NCI-H345 (cell line): ENCODE data around the gene AGPAT4.

ENCODE experiments used
- DNase-seq: peaks from one replicate; lab custom pipeline; 2025; lab: John Stamatoyannopoulos, UW

AGPAT4 gene

DNA sequence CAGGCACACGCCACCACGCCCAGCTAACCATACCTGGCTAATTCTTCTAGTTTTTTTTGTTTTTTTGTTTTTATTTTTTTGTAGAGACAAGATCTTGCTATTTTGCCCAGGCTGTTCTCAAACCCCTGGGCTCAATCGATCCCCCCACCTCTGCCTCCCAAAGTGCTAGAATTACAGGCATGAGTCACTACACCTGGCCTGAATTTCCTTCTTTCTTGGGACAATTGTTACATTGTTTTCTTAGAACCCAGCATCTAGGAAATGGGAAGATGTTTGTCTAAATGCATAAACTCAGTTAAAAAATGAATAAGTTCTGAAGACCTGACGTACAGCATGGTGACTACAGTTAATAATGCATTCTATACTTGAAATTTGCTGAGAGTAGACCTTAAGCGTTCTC, 10.8 kb upstream of the AGPAT4 start:
- no peak for DNase-seq

DNA sequence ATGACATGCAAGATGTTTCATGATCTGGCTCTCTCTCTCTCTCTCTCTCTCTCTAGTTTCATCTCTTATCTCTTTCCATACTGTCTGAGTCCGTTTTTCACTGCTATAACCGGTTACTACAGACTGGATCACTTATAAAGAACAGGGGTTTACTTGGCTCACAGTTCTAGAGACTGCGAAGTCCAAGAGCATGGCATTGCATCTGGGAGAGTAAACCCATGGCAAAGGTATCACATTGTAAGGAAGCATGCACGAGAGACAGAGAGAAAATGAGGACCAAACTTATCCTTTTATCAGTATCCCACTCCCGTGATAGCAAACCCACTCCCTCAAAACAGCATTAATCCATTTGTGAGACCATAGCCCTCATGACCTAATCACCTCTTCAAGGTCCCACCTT, 7.2 kb upstream of the AGPAT4 start:
- no peak for DNase-seq

DNA sequence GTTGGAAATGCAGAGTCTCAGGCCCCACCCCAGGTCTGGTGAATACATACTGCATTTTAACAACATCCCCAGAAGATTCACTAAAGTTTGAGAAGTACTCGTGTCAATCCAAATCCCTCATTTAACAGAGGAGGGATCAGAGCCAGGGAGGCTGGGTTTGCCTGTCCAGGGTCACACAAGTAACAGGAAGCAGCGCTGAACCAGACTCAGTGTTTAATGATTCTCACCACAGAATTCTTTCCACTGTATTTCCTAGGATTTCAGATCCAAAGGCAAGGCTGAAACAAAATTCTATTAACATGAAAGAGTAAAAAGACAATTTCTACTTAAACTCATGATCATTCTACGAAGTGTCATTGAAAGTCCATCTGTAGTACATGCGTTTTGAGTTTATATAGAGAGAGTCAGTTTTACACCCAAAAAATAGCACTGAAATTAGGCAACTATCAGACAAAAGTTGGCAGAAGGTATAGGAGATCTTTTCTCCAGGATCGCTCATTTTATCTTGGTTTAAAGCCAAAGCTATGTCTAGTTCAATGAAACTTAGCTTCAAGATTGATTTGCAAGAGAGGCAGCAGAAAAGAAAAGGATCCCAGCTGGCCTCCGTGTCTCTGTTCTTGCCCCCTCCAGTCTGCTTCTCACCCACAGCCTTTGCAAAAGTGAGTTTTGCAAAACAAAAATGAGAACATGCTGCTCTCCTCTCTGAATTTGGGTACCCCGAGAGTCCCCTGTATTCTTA, 6.0 kb upstream of the AGPAT4 start:
- no peak for DNase-seq

DNA sequence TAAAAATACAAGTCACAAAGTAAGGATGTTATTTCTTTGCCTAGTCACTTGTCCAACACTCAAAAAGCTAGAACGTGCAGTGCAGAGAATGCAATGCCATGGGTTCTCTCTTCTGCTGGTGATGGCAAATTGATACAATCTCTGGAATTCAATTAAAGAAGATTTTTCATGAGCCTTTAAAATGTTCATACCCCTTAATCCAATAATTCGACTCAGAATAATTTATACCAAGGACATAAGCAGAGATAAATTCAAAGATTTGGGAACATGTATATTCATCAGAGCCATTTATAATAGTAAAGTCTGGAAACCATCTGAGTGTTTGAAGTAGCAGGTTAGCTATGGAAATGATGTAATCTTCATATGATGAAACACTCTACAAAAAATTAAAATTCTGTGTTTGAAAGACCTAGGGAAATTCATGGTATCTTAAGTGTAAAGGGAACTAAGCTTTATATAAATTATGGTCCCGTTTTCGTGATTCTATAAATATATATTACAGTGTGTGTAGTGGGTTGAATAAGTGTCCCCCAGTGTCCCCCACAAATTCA, 2.8 kb upstream of the AGPAT4 start:
- DNase-seq: no peak

DNA sequence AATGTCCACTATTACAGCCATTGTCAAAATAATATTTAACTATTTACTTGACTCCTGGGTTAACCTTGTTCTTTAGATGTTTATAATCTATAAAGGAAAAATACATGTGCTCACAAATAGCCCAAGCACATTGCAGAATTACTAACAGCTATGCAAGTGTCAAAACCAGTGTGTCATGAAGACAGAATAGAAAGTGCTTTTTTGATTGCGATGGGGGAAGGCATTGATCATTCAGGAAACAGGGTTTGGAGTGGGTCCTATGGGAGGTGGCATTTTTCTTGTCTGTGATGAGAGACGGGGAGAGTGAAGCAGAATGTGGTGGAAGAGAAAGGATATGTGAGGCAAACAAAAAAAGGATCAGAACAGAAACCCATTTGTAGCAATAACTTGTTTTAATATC, 1.0 kb upstream of the AGPAT4 start:
- DNase-seq: no peak

DNA sequence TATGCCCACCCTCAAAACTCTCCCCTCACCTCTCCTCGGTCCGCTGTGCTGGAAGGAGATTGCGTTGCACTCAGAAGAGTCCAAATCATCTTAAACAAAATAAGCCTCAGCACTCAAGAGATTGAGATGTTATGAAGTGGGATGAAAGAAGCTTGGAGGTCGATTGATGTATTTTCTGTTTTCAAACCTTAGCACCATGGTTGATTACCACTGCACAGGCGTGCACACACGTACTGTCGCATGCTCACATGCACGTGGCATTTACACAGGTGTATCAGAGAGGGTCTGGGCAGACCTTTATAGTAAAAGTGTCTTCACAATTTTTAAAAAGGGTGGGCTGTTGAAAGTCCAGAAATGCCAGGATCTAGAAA, 612 bp upstream of the AGPAT4 start:
- DNase-seq: no peak

DNA sequence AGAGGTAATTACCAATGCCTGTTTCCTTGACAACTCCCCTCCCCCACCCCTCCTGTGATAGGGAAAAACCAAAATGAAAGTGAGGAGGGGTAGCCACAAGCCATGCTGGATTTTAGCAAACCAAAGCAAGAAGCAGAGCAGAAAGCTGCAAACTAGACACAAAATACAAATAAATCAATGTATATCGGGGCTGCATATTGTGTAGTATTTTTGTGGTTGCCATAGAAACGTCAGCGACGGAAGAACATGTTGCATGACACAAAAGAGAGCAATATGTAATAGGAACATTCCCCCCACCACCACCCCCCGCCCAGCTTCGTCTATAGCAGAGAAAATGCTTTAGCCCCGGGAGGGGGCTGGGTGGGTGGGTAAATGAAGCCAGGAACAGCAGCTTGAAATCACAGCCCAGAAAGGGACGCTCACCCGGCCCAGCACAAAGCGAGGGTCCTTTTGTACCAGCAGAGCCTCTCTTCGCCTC, 548 bp downstream of the AGPAT4 start:
- DNase-seq: peak; percentile 46

DNA sequence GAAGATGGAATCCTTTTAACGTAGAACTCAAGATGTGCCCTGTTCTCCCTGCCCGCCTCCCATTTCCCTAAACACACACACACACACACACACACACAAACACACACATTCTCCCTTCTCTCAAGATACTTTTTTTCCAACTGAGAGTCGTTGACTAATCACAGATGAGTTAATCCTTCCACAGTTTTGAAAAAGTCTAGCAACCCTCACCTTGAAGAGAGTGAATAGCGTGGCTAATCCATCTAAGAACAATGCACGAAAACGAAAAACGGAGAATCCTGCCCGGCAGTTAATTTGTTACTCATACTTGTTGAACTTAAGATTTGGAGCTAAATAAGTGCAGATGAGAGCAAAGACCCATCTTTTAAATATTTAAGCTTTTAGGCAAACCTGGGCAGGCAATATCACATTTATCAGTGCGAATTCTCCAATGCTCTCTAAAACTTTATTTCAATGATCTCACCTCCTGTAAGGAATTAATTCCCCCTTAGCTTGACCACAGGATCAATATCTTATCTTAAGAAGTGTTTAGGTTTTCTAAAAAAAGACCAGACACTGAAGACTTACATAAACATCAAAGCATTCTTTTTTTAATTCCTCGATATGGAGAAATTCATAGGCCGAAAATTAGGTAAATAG, 1.1 kb downstream of the AGPAT4 start:
- DNase-seq: no peak

DNA sequence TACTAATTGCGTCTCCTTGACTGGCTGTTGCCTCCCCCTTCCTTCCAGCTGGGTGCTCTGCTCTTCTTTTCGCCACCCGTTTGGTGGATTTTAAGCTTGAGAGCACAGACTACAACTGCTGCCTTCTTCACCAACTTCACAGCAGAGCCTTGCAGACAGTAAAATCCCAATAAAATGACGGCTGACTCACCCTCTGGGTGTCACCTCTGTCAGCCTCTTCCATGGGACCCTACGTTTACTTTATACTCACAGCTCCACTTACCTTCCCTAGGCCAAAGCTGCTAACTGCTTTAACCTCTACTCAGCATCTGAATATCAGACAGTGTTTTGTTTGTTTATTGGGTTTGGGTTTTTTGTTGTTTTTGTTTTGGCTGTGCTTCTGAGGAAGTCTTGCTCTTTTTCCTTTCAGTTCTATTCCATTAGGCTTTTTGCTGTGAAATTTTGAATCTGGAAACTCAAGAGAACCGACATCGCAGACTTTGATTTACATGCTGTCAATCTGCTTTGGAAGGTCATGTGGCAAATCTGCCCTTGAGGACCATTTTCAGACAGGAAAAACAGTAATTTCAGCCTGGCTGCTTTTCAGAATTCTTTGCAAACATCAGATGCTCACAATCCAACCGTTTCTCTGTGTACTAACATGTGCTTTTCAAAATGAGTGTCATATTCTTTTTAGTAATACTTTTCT, 2.4 kb downstream of the AGPAT4 start:
- no peak for DNase-seq

DNA sequence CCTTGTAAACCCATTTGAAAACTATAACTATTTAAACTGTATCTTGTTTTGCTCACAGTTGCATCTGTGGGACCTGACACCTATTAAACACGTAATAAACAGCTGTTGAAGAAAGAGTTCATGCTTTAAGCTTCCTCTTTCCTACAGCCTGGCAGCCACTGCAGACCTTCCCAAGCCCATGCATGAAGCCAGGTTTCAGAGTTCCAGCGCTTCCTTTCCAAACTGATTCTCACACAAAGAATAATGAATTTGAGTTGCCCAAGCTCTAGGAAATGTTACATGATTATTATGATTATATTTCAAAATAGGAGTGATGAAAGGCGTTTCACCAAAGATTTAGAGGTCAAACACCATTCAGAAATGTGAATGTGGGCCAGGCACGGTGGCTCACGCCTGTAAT, 3.7 kb downstream of the AGPAT4 start:
- DNase-seq: no peak

DNA sequence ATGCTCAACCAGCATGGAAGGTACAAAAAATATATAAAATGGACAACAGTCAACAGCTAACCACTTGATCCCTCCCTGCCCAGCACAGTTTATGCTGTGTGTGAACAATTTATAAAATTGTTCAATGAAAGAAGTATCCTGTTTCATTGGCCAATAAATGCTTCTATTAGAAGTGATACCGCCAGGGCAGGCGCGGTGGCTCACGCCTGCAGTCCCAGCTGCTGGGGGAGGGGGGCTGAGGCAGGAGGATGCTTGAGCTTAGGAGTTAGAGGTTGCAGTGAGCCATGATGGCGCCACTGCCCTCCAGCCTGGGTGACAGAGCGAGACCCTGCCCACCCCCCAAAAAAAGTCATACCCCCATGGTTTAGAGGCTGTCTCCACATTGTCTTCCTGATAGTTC, 4.6 kb downstream of the AGPAT4 start:
- no peak for DNase-seq

DNA sequence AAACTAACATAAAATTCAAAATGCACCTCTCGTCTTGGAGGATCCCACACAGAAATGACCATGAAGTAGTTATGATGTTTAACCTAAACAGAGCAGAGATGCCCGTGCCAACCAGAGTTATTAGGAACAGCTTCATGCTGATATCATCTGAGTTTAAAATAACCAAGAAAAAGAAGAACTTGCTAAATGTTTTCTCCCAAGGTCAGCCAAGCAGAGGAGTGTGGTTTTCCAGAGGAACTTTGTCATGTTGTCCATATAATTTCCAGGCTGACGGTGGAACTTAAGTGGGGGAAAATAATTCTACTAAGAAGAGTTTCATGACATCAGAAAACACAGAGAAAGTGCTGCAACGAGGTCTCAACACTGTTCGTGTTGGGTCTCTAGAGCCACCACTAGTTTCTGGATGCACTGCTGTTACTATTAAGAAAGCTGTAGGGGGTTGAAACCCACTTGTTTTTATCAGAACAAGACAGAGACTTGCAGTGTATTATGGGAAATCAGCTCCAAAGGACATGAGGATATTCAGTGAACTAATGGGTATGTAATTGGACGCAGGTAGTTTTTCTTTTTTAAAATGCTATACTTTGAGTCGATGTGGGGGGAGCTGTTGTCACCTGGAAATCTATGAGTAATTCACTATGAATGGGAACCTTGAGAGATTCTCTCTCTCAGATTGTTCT, 5.2 kb downstream of the AGPAT4 start:
- DNase-seq: no peak

DNA sequence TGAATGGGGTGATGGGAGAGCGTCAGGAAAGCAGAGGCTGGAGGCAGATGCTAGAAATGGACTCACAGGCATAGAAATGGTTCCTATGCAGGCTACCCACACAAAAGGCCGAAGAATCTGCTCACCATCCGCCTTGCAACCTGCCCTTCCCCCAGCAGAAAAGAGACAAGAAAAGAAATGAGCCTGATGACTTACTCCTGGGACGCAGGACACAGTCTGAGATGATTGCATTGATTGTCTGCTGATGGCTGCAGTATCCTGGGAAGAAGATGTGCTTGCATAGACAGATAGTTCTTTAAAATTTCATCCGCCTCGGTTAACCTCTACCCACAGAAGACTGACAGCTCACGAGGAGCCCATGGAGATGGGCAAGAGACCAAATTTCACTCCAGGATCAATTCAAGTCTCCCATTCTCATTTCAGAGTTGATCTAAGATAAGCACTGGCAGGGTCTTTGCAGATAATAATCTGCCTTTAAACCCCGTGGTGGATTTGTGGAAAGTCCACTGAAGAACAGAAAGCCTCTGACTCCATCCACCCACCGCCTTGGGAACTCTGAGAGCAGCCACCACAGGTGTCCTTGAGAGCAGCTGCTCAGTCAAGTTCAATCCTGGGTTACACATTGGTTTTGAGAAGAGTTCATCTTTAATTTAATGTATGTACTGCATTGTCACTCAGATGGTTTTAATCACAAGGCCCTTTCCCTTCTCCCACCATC, 7.2 kb downstream of the AGPAT4 start:
- DNase-seq: no peak

DNA sequence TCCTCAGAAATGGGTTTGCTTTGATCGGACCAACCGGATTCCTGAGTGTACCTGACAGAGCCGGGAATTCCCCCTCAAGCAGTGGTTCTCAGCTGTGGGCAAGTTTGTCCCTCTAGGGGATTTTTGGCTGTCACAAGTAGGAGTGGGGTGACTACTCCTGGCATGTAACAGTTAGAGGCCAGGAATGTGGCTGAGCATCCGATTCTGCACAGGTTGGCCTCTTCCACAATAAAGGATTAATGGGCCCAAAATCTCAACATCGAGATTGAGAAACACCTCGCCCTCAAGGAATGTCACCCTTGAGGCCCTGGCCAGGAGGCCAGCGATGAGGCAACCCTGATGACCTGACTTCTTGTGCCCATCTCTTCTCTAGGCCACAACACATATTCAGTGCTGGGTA, 7.9 kb downstream of the AGPAT4 start:
- DNase-seq: no peak

DNA sequence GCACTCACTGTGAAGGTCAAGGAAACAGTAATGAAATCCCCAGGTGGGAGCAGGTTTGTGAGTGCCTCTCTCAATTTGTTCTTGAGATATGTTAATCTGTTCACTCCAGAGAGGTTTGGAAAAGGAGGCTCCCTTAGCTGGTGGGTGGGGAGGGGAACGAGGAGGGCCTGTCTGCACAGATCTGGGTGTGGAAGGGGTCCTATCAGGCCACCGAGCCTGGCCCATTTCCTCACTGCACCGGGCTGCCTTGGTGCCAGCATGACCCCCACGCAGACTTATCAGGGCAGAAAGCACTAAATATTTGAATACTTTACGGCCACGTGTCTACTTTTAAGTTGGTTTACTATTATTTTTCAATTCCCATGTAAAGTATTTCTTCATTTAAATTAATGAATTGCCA, 8.3 kb downstream of the AGPAT4 start:
- DNase-seq: no peak

DNA sequence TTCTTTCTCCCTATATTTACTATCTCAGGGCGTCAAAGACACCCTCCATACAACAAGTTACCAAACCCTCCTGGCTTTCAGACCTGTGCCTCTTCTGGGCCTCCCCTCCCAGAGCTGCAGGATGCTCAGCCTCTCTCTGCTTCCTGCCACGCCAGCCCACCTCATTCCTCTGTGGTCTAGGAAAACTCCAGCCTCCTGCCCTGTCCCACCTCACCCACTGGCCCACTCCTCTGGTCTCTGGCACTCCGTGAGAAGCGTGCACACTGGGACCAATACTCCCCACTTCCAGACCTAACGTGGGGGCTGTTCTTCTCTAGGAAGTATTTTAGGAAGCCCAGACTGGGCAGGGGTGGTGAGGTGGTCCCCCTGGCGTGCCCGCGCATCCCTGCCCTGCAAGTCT, 9.7 kb downstream of the AGPAT4 start:
- no peak for DNase-seq

DNA sequence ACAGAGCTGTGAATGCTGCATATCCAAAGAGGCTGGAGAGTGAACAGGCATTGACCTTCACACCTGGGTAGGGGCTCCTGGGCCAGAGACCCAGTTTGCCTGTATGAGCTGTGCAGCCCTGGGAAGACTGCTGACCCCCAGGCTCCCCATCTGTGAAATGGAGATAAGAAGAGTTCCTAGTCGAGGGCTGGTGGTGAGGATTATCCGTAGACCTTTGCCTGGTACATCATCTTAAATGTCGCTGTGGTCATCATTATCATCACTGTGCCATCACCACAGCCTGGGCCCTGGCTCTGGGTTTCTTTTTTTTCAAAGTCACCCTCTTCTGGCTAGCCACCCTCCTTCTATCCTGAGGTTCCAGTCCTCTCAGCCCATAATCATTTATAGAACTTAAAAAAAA, 12.0 kb downstream of the AGPAT4 start:
- no peak for DNase-seq

DNA sequence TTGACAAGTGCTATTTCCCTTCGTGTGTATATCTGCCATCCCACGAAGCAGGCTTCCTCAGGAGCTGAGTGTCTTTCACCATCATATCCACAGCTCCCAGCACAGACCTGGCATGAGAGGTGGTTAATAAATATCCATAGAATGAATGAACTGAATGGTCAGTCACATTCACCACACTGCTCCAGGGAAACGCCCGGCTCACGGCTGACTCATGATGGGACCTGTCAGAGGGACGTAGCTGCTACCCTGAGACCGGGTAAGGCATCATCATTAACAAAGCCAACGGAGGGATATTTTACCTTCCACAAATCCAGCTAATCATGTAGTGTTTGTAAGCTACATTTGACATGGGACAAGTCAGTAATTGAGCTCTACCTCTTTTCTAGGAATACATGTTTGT, 12.5 kb downstream of the AGPAT4 start:
- DNase-seq: no peak

DNA sequence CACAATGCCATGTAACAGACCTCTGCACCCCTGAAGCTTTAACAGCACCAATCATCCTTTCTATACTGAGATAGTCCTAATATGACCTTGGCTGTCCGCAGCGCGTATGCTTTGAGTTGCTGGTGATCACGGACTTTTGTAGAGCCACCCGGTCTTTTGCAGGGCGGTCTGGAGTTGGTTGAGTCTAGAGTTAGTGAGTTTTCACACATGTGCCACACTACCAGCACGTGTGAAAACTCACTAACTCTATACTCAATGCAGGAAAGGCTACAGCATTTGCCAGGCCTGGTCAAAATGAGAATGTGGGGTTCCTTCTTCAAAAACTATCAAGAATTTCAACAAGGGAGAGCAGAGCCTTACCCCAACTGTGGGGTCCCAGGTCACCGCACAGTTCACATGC, 14.6 kb downstream of the AGPAT4 start:
- DNase-seq: no peak

DNA sequence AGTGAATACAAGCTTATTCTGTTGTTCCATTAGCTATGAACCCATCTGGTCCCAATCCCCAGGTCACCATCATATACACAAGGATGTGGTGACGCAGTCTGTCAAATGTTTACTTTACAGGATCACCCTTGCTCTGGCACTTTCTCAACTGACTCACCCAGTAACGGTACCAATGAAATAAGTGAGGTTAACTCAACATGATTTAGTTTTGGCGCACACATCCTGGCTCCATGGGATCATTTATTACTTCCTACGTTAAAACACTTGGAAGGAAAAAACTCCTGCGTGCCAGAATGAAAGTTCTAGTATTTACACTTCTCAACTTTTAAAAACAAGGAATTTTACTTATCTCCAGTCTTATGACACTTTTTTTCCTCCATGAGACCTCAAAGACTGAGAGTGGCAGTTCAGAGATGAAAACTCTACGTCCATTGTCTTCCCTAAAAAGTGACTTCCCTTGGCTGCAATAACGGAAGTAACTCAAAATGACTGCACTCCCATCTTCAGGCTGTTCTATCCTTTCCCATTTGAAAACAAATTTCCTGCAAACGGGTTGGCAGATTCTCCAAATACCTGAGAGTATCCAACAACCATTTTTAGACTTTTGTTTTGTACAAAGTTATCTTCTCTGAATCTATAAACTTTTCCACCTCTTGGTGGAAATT, 15.9 kb downstream of the AGPAT4 start:
- no peak for DNase-seq

DNA sequence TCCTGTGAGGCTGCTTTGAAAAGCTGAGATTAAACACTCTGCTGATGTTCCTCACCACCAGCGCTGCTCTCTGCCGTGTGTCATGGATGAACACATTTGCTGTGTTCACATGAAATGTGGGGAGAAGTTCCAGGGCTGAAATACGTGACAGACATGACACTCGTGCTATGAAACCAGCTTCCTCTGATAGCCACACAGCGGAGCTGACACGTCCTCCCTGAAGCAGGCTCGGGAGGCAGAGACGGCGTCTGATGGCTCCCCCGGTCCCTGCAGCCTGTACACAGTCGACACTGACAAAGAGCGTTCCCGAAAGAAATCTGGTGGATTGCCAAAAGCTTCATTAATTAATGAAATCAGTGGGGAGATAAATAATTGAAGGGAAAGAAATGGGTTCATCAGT, 17.5 kb downstream of the AGPAT4 start:
- no peak for DNase-seq
